Measurements from ENCODE around the gene CLEC16A.

The CLEC16A gene

DNA sequence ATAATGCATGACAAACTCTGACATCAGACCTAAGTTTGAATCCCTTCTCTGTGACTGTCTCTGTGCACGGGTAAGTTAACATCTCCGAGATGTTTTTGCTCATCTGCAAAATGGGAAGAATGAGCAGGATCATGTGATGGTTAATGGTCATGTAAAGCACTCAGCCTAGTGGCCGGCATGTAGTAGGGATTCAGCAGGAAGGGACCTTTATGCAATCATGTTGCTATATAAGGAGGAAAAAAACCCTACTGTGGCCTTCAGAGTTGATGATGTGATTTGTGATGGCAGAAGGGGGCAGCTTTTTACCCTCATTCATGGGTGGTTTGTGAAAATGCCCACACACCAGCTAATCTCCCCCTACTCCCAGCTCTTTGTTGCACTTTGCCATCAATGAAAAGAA, 24.1 kb downstream of the CLEC16A start:
- no peak for DNase-seq (ENCODE audit: low spot score)

DNA sequence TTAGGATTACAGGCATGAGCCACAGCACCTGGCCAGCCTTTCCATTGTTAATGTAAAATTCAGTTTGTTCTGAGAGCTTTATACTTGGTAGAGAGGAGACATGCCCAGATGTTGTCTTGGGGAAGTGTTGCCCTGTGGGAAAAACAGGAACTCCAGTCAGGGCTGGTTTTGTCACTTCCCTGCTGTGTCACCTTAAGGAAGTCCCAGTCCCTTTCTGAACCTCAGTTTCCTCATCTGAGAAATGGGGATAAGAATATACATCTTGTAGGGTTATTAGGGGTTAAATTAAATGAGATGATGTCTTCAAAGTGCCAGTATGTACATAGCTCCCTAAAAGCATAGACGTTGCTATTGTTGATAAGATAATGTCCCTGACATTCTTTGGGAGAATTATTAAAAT, 25.3 kb downstream of the CLEC16A start:
- DNase-seq (ENCODE audit: low spot score): no peak

- no peak for DNase-seq (ENCODE audit: low spot score)
Observed at GRCh38 chr16:10970065-10970464, 25.7 kb downstream of the CLEC16A start.

GRCh38 chr16:10971560-10971961, 27.2 kb downstream of the CLEC16A start:
- peak; percentile 74 for DNase-seq (ENCODE audit: low spot score)

- DNase-seq (ENCODE audit: low spot score): no peak
Observed at GRCh38 chr16:10972108-10972818, 27.9 kb downstream of the CLEC16A start.

DNA sequence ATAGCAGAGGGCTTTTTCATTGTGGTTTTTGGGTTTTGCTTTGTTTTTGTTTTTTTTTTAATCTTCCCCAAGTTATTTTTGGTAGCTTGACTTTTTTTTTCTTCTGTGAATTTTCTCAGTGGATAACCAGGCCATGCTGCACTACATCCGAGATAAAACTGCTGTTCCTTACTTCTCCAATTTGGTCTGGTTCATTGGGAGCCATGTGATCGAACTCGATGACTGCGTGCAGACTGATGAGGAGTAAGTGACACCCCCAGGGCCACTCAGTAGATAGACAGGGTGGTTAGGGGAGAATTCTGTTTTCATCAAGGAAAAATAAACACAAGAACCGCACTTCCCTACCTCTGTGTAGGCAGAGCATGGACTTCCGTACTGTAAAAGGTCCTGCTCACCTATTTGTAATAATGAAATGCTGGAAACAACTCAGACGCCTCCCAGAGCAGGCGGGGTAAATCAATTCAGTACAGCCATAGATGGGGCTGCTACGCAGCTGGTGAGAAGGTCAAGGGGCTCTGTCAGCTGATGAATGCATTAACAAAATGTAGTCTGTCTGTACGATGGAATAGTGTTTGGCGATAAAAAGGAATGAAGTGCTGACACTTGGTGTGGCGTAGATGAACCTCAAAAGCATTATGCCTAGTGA, 28.6 kb downstream of the CLEC16A start:
- DNase-seq (ENCODE audit: low spot score): no peak

- no peak for DNase-seq (ENCODE audit: low spot score)
Observed at GRCh38 chr16:10976634-10977033, 32.3 kb downstream of the CLEC16A start.

- DNase-seq (ENCODE audit: low spot score): no peak
Observed at GRCh38 chr16:10978124-10978523, 33.8 kb downstream of the CLEC16A start.

- no peak for DNase-seq (ENCODE audit: low spot score)
Observed at GRCh38 chr16:10978871-10979446, 34.6 kb downstream of the CLEC16A start.

DNA sequence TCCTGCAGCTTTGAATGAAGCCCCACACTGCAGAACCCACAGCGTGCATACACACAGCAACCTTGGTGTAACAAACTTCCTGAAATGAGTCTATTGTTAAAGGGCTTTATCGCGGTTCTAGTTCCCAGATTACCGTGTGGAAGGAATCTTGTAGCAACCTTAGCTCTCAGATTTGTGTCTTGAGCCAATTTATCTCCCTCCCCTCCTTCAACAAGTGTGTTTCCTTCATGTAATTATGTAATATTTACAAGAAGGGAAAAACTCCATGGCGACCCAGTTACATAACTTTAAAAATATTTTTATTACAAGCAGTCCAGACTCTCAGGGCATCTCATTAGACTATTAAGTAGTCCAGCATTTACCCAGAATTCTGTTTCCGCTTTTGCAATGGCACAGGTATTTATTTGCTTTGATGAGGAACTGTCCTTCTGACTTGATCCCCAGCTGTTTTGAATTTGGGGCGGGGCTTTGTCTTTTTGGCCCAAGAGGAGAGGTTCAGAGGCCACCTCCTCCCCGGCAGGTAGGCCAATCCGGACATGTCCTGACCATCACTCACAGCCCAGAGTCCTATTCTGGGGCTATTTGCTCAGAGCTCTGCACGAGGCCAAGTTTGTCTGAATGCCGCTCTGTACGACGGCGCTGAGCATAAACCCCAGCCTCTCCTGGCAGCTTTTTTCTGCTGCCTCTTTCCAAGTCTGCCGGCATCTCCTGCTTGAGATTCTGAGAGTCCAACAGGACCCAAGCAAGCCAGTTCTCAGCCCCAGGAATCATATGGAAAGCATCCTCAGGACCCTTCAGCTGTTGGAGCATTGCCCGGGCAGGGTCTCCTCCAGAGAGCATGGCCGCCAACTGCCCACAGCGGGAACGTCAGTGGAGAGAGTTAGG, 35.6 kb downstream of the CLEC16A start:
- DNase-seq (ENCODE audit: low spot score): no peak

DNA sequence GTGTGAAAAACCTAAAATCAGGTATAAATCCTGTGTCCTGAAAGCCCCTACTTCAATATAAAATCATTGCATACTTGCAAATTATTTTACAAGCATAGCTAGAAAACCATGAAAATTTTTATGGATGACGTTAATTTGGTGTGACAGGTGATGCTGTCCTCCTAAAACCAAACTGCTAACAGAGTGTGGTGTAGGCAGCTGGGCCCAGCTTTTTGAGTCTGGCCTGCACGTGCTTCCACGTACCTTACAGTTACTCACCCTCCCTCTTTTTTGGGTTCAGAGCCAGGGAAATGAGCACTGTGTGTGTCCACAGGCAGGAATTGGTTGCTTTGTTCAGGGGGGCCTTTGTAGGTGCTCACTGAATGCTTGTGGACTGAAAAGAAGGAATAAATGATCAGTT, 36.4 kb downstream of the CLEC16A start:
- no peak for DNase-seq (ENCODE audit: low spot score)

DNA sequence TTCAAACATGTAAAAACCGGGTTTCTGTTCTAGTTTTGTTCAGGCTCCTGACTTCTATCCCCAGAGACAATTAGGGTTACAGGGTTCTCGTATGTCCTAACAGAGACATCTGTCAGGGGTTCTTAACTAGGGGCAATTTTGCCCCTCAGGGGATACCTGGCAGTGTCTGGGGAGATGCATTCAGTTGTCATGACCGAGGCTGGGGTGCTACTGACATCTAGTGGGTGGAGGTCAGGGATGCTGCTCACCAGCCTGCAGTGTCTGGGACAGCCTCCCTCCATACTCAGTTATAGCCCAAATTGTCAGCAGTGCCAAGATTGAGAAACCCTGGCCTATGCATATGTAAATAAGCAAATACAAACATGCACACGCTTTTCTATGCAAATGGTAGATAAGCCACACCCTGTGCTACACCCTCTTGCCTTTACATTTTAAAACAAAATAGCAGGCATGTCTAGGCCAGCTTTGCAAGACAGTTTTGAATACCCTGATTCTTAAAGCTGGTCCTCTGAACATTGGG, 37.4 kb downstream of the CLEC16A start:
- peak; percentile 37 for DNase-seq (ENCODE audit: low spot score)

DNA sequence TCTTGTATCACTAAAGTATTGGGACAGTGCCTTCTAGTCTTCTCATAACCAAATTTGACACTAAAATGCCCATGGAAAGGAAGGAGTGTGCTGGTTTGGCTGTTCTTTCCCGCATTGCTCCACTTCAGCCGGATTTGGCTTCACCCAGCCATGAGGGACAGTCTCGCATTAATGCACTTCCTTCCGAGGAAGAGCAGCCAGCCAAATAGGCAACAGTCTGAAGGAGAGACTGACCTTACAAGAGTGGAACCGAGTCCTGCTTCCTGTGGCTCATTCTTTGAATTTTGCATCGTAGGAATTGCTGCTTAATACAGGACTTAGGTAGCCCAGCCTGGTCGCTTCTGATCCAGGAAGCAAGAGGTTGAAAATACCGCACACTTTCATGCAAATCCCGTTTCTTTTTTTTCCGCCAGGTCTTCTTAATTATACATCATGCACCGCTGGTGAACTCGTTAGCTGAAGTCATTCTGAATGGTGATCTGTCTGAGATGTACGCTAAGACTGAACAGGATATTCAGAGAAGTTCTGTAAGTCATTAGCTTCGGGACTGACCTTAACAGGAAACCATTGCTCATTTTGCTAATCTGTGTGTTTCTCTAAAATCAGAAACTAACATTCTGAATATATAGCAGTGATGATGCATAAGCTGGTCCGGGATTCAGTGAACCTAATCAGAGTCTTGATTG, 38.2 kb downstream of the CLEC16A start:
- no peak for DNase-seq (ENCODE audit: low spot score)

- DNase-seq (ENCODE audit: low spot score): no peak
Observed at GRCh38 chr16:10983159-10983558, 38.8 kb downstream of the CLEC16A start.

DNA sequence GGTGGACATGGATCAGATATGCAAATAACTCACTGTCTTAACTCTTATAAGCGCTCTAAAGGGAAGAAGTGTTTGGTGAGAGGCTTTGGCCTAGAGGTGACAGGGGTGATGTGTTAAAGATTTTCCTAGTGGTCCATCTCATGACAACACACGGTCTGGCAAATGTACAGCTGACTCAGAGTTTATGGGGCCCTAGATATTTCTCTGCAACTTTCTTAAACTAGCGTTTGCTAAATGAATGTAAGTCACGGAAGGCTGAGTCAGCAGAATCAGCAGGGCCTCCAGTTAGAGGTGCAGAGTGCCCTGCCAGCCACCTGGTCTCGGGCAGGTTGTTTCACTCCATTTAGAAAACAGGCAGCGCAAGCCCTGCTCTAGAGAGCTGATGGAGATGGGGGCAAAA, 40.1 kb downstream of the CLEC16A start:
- DNase-seq (ENCODE audit: low spot score): no peak

DNA sequence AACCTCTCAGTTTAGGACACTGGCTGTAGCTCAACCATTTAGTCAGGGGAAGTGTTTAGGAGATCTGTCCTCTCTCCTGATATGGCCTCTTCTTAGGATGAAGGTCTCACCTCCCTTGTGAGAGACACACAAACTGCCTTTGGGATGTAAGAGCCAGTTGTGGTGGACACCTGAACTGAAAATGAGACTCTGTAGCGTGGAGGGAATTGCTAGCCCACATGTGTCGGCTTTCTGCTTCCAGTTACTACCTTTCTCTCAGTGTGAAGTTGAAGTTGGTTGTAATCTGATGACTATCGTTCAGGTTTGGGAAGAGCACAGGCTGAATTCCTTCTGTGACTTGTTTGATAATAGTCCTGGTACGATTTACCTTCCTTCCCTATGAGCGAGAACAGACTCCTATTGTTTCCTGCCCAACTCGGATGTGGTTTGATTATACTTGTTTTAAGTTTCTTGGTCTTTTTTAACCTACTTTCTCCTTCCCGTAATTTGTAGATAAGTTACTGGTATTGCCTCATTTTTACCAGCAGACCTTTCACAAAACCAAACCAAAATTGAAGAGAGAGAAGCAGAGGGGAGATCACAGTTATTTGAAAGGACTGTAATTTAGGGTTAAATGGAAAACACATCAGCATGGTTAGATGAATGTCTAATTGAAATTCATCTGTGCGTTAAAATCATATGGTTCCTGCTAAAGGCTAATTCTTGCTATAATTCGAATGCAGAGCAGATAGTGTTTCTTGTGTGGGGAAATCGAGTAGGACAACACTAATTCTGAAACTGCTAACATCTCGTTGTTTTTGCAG, 43.2 kb downstream of the CLEC16A start:
- peak; percentile 25 for DNase-seq (ENCODE audit: low spot score)

GRCh38 chr16:10988164-10988803, 43.9 kb downstream of the CLEC16A start:
- DNase-seq (ENCODE audit: low spot score): peak; percentile 48

- no peak for DNase-seq (ENCODE audit: low spot score)
Observed at GRCh38 chr16:10988879-10989278, 44.5 kb downstream of the CLEC16A start.

DNA sequence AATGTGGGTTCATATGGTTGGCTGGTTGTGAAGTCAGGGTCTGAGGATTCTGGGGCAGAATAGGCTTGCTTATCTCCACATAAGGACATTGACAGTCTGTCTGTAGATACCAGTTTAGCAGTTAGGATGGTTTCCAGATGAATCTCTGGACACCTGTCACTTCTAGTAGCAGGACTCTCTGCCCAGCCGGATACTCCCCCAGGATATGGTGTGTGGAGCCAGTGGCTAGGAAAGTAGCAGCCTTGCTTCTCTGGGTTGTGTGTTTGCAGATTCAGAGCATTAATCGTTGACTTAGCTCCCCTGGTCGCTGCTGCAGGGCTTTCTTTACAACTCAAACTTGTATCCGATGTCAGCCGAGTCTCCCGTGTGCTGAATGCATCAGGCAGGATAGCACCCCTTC, 45.2 kb downstream of the CLEC16A start:
- no peak for DNase-seq (ENCODE audit: low spot score)

DNA sequence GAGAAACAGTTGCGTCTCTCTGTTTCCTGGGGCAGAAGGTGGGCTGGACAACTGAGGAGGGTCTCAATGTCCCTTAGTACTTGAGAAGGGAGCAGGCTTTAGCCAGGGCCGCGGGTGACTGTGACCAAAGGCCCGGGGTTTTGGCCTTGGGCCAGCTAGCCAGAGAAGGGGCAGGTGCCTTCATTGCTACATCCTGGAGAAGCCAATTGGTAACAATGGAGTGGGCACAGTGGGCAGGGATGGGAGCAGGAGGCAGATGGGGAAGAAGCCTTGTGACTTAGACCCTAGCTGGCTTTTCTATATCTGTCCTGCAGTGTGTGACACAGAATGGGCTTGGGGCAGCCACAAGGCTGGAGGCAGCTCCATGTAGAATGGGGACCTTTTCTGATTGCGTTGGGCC, 46.0 kb downstream of the CLEC16A start:
- DNase-seq (ENCODE audit: low spot score): no peak

Data from CD4-positive, alpha-beta T cell treated with Interleukin-2 at 100 ng/mL for 4 hours (primary cell).